ENCODE measurements around the gene KCNK2.
A peak's percentile ranks its signal among the peaks of the same experiment; 100 is the strongest.

The KCNK2 gene, protein sequence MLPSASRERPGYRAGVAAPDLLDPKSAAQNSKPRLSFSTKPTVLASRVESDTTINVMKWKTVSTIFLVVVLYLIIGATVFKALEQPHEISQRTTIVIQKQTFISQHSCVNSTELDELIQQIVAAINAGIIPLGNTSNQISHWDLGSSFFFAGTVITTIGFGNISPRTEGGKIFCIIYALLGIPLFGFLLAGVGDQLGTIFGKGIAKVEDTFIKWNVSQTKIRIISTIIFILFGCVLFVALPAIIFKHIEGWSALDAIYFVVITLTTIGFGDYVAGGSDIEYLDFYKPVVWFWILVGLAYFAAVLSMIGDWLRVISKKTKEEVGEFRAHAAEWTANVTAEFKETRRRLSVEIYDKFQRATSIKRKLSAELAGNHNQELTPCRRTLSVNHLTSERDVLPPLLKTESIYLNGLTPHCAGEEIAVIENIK

GRCh38 chr1:215082532-215083382 is at the start of gene KCNK2:
Gene KCNK2 (plus strand): TSS chr1:215082737. CDS start chr1:215083386, 649 bp downstream.
- H3K27me3 Mint-ChIP-seq = peaks cover 59% of the 10 kb centered on the region
- H3K4me1 Mint-ChIP-seq (ENCODE audit: low read depth) = no peaks in the 10 kb centered on the region
- peak within 1 kb of the TSS; percentile 16 for H3K4me3 Mint-ChIP-seq
- H3K9me3 Mint-ChIP-seq = no peaks in the 10 kb centered on the region
- H3K36me3 Mint-ChIP-seq (ENCODE audit: low read depth) = no peaks in the 10 kb centered on the region
- no peak within 1 kb of the TSS for H3K27ac Mint-ChIP-seq

- no peak overlapping the region for H3K27ac Mint-ChIP-seq
- peaks cover 12% of the 10 kb centered on the region for H3K27me3 Mint-ChIP-seq
- H3K9me3 Mint-ChIP-seq = no peaks in the 10 kb centered on the region
- no peak overlapping the region for H3K4me3 Mint-ChIP-seq
- no peaks in the 10 kb centered on the region for H3K36me3 Mint-ChIP-seq (ENCODE audit: low read depth)
- H3K4me1 Mint-ChIP-seq (ENCODE audit: low read depth) = no peaks in the 10 kb centered on the region
Measured at GRCh38 chr1:215032911-215033526, 49.5 kb upstream of the KCNK2 start.

DNA sequence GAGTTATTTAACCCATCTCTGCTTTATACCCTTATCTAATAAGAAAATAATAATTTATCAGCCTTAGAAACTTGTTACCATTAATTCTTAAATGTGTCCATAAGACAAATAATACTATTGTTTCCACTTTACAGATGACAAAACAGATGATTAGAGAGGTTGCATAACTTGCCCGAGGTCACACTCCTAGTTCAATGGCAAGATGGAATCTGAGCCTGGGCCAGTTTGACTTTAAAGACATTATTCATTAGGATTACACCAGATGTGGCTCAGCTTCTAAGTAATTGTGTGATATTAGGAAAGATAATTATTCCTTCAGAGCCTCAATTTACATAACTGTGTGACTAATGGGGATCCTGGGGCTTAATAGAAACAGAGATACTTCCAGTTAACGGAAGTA is 42.3 kb upstream of the KCNK2 start:
- H3K27ac Mint-ChIP-seq = no peak overlapping the region
- H3K4me3 Mint-ChIP-seq = no peak overlapping the region
- no peaks in the 10 kb centered on the region for H3K4me1 Mint-ChIP-seq (ENCODE audit: low read depth)
- H3K9me3 Mint-ChIP-seq = peaks cover 3% of the 10 kb centered on the region
- H3K36me3 Mint-ChIP-seq (ENCODE audit: low read depth) = no peaks in the 10 kb centered on the region
- peaks cover 15% of the 10 kb centered on the region for H3K27me3 Mint-ChIP-seq

DNA sequence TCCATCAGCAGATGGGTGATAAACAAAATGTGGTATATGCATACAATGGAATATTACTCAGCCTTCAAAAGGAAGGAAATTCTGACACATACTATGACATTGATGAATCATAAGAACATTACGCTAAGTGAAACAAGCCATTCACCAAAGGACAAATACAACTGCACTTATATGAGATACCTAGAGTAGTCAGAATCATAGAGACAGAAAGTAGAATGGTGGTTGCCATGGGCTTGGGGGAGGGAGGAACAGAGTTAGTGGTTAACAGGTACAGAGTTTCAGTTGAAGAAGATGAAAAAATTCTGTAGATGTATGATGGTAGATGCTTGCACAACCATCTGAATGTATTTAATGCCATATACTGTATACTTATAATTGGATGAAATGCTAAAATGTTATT is 39.1 kb upstream of the KCNK2 start:
- no peaks in the 10 kb centered on the region for H3K36me3 Mint-ChIP-seq (ENCODE audit: low read depth)
- peaks cover 7% of the 10 kb centered on the region for H3K9me3 Mint-ChIP-seq
- H3K27me3 Mint-ChIP-seq = peaks cover 4% of the 10 kb centered on the region
- no peaks in the 10 kb centered on the region for H3K4me1 Mint-ChIP-seq (ENCODE audit: low read depth)
- H3K27ac Mint-ChIP-seq = no peak overlapping the region
- H3K4me3 Mint-ChIP-seq = no peak overlapping the region

DNA sequence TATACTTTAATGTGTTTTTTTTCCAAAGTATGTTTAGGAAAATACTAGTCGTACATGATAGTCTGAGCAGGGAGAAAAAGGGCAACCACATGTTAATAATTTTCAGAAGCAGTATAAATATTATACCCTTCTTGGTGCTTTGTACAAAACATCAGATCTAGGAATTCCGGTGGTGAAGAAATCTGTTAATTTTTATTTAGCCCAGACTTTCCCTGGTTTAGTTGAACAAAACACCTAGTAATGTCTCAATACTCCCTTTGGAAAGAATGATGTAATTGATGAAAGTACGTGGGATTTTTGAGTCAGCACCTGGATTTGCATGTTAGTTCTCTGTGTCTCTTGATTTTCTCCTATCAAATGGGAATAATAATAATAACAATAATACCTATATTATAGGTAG is 38.4 kb upstream of the KCNK2 start:
- Mint-ChIP-seq H3K9me3 (peaks cover 7% of the 10 kb centered on the region), H3K36me3 (ENCODE audit: low read depth) (no peaks in the 10 kb centered on the region), H3K27ac (no peak overlapping the region)

GRCh38 chr1:215045698-215046308 is 36.7 kb upstream of the KCNK2 start:
- Mint-ChIP-seq H3K9me3 (peaks cover 7% of the 10 kb centered on the region), H3K4me3 (no peak overlapping the region), H3K27me3 (no peaks in the 10 kb centered on the region), H3K4me1 (ENCODE audit: low read depth) (no peaks in the 10 kb centered on the region), H3K27ac (no peak overlapping the region), H3K36me3 (ENCODE audit: low read depth) (no peaks in the 10 kb centered on the region)

More for the DNA sequence above, 38.4 kb upstream of the KCNK2 start:
- no peaks in the 10 kb centered on the region for H3K27me3 Mint-ChIP-seq
- no peaks in the 10 kb centered on the region for H3K4me1 Mint-ChIP-seq (ENCODE audit: low read depth)
- no peak overlapping the region for H3K4me3 Mint-ChIP-seq

- Mint-ChIP-seq H3K36me3 (ENCODE audit: low read depth) (no peaks in the 10 kb centered on the region), H3K27me3 (no peaks in the 10 kb centered on the region), H3K4me3 (no peak overlapping the region), H3K4me1 (ENCODE audit: low read depth) (no peaks in the 10 kb centered on the region), H3K9me3 (no peaks in the 10 kb centered on the region), H3K27ac (no peak overlapping the region)
Measured at GRCh38 chr1:215052256-215053015, 30.1 kb upstream of the KCNK2 start.

GRCh38 chr1:215054266-215054665 is 28.3 kb upstream of the KCNK2 start:
- Mint-ChIP-seq H3K27ac (no peak overlapping the region), H3K4me1 (ENCODE audit: low read depth) (no peaks in the 10 kb centered on the region), H3K27me3 (no peaks in the 10 kb centered on the region), H3K4me3 (no peak overlapping the region), H3K36me3 (ENCODE audit: low read depth) (no peaks in the 10 kb centered on the region), H3K9me3 (no peaks in the 10 kb centered on the region)

GRCh38 chr1:215055281-215055935 is 27.1 kb upstream of the KCNK2 start:
- H3K27me3 Mint-ChIP-seq = no peaks in the 10 kb centered on the region
- H3K4me3 Mint-ChIP-seq = no peak overlapping the region
- H3K4me1 Mint-ChIP-seq (ENCODE audit: low read depth) = no peaks in the 10 kb centered on the region
- no peaks in the 10 kb centered on the region for H3K9me3 Mint-ChIP-seq
- H3K27ac Mint-ChIP-seq = no peak overlapping the region
- H3K36me3 Mint-ChIP-seq (ENCODE audit: low read depth) = no peaks in the 10 kb centered on the region

- no peak overlapping the region for H3K27ac Mint-ChIP-seq
Measured at GRCh38 chr1:215056584-215056983, 26.0 kb upstream of the KCNK2 start.

GRCh38 chr1:215059947-215060346 is 22.6 kb upstream of the KCNK2 start:
- peaks cover 4% of the 10 kb centered on the region for H3K27me3 Mint-ChIP-seq

More at GRCh38 chr1:215056584-215056983, 26.0 kb upstream of the KCNK2 start:
- Mint-ChIP-seq H3K4me3 (no peak overlapping the region), H3K36me3 (ENCODE audit: low read depth) (no peaks in the 10 kb centered on the region), H3K4me1 (ENCODE audit: low read depth) (no peaks in the 10 kb centered on the region), H3K9me3 (no peaks in the 10 kb centered on the region), H3K27me3 (no peaks in the 10 kb centered on the region)

DNA sequence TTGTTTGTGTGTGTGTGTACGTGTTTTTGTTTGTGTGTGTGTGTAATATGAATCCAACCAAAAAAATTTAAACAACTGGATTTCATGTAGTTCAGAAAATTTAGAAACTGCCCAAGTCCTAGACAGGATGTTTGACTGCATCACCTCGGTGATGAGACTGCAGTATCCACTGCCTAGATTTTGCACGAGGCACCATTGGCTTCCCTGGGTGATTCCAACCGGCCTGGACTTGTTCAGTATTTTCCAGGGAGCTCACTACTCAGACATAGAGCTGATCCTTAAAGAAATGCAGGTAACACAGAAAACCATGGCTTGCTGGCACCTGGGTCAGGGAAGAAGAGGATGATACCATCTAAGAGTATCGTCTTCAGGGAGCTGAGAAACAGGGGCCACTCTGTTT is 18.2 kb upstream of the KCNK2 start:
- H3K36me3 Mint-ChIP-seq (ENCODE audit: low read depth) = no peaks in the 10 kb centered on the region
- H3K27me3 Mint-ChIP-seq = peaks cover 4% of the 10 kb centered on the region
- H3K9me3 Mint-ChIP-seq = no peaks in the 10 kb centered on the region
- H3K4me3 Mint-ChIP-seq = no peak overlapping the region
- H3K4me1 Mint-ChIP-seq (ENCODE audit: low read depth) = no peaks in the 10 kb centered on the region
- no peak overlapping the region for H3K27ac Mint-ChIP-seq

More at GRCh38 chr1:215059947-215060346, 22.6 kb upstream of the KCNK2 start:
- Mint-ChIP-seq H3K36me3 (ENCODE audit: low read depth) (no peaks in the 10 kb centered on the region), H3K4me3 (no peak overlapping the region), H3K27ac (no peak overlapping the region), H3K4me1 (ENCODE audit: low read depth) (no peaks in the 10 kb centered on the region), H3K9me3 (no peaks in the 10 kb centered on the region)

- no peak overlapping the region for H3K27ac Mint-ChIP-seq
- H3K4me3 Mint-ChIP-seq = no peak overlapping the region
- H3K4me1 Mint-ChIP-seq (ENCODE audit: low read depth) = no peaks in the 10 kb centered on the region
- no peaks in the 10 kb centered on the region for H3K9me3 Mint-ChIP-seq
- H3K27me3 Mint-ChIP-seq = no peaks in the 10 kb centered on the region
- H3K36me3 Mint-ChIP-seq (ENCODE audit: low read depth) = no peaks in the 10 kb centered on the region
Measured at GRCh38 chr1:215071078-215071477, 11.5 kb upstream of the KCNK2 start.

GRCh38 chr1:215076322-215076721 is 6.2 kb upstream of the KCNK2 start:
- H3K4me3 Mint-ChIP-seq = no peak overlapping the region
- H3K27me3 Mint-ChIP-seq = peaks cover 22% of the 10 kb centered on the region
- no peaks in the 10 kb centered on the region for H3K4me1 Mint-ChIP-seq (ENCODE audit: low read depth)
- no peaks in the 10 kb centered on the region for H3K36me3 Mint-ChIP-seq (ENCODE audit: low read depth)
- H3K9me3 Mint-ChIP-seq = no peaks in the 10 kb centered on the region
- H3K27ac Mint-ChIP-seq = no peak overlapping the region
